Fibroblast of skin of left biceps (primary cell): ENCODE data around the gene TMEM88.
A peak's percentile ranks its signal among the peaks of the same experiment; 100 is the strongest.

Experiments
- DNase-seq, 2 experiments: peaks; one replicate each; pipeline ENCODE4 v3.0.0-alpha.2; 2013; ENCODE audit warnings: low read depth in 2 of 2

TMEM88 gene

DNA sequence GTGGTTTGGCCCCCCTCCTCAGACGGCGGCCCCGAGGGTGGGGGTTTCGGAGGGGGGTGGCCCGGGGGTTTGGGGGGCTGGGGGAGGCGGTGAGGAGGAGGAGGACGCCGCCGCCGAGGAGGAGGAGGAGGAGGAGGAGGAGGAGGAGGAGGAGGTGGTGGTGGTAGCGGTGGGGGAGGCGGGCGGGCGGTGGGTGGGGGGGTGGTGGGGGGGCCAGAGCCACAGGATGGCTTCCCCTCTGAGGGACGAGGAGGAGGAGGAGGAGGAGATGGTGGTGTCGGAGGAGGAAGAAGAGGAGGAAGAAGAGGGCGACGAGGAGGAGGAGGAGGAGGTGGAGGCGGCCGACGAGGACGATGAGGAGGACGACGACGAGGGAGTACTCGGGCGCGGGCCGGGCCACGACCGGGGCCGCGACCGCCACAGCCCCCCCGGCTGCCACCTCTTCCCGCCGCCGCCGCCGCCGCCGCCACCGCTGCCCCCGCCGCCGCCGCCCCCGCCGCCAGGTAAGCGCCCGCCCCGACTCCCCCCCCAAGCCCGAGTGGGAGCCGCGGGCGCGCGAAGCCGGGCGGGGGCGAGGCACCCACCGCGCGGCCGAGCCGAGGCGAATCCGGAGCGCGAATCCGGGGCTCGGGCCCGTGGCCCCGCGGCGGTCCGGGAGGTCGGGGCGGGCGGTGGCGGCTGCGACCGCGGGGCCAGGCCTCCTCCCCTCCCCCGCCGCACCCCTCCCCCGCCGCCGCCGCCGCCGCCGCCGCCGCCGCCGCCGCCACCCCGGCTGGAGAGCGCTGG, 29.9 kb downstream of the TMEM88 start:
- no peak for DNase-seq

DNA sequence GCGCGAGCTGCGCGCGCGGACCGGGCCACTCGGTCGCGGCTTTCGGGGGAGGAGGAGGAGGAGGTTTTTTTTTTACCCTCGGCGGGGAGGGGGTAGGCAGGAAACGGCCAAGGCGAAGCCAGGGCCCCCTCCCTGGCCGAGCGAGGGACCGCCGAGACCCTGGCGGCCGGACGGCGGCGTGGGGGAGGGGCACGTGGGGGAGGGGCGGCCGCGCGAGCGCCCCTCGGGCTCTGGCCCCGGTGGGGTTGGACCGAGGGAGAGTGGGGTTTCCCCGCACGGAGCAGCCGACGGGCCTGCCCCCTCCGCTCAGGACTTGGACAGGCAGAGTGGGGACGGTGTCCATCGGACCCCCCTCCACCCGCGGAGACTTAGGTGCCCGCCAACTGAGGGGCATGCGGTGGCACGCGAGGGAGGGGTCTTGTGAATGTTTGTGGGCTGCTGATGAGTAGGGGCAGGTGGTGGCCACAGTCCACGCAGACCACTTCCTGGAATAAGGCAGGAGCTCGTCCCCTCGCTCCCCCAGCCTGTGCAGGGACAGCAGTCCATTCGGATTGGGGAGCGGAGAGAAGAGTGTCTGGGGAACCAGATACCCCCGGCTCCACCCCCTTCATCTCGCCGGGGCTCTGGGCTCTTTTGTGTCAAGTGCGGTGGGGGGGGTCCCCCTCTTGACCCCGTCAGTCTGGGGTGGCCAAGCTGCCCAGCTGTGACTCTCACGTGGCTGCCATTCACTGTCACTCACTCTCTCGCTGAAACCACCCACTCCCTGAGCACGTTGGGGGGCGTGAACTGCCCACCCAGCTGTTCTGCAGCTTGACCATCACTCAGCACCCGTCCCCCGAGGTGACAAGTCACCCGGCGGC, 30.7 kb downstream of the TMEM88 start:
- no peak for DNase-seq

DNA sequence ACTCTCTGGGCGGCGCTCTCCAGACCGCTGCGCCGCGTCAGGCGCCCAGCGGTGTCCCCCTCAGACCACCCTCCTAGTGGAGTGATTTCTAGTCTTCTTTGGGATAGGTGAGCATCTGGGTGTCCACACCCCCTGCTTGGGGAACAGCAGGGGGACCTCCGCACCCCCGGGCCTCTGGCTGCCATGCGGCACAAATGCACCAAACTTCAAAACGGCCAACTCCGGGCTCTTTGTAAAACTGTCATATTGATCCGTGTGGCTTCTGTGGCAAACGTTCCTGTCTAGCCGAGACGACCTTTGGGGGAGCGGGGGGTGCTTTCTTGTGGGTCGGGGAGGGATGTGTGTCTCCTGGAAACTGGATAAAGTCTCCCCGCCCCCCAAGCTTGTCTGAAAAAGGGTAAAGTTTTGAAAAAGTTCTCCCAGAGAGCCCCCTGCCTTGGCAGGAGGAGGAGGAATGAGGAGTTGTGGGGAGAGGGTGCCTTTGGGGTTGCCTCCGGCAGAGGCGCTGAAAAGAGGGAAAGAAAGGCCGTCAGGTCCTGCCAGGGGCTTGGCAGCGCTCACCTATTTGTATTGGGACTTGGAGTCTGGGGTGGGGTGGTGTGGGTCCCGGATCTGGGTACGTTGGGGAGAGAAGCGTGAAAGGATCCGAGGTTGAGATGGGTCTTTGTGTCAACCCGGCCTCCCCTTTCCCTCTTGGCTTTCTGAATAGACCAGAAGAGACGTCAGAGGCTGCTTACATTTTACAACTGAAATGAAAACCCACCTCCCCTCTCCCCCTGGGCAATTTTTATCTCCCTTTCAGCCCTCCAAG, 31.6 kb downstream of the TMEM88 start:
- no peak for DNase-seq

DNA sequence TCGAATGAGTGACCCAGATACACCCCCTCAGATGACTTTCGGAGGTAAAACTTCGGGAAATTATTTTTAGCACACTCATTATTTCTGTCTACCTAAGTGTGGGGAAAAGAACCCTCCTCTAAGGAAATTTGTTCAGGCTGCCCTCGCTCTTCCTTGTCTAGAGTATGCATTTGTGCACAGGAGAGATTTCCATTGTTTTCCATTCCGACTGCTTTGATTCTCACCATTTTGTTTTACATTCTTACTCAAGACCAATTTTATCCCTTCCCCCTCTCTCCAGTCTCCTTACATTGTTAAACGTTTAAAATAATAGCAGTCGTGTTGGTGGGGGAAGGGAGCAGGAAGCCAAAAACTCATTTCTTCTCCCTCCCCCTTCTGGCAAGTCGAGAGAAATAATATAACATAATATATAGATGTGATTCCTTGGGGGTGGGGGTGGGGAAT, 32.2 kb downstream of the TMEM88 start:
- DNase-seq: no peak

DNA sequence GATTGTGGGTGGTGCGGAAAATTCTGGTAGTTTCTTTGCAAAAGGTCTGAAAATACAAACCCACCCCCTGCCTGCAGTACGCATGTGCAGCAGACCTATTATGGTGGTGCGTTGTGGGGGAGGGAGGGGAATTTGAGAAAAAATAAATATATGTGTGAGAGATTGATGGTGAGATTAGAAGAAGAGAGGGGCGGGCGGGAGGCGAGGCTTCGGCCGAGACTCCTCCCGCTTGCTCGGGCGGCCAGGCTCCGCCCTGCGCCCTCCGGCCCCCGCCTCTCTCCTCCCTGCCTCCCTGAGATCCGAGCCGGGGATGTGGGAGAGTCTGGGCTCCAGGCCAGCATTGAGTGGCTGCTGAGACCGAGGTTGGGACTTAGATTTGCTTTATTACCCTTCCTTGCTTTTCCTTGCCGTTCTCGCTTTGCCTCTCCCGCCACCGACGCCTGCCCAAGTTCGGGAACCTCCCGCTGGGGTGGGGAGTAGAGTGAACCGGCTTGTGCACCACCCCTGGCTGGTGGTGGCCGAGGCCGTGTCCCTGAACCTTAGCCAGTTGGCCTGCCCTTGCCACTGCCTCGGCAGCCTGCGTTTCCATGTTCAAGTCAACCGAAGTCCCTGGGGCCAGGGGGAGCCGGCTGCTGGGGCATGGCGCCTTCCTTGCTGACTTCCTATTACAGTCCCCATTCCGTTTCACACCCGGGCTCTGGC, 32.8 kb downstream of the TMEM88 start:
- DNase-seq: peak; percentile 99

DNA sequence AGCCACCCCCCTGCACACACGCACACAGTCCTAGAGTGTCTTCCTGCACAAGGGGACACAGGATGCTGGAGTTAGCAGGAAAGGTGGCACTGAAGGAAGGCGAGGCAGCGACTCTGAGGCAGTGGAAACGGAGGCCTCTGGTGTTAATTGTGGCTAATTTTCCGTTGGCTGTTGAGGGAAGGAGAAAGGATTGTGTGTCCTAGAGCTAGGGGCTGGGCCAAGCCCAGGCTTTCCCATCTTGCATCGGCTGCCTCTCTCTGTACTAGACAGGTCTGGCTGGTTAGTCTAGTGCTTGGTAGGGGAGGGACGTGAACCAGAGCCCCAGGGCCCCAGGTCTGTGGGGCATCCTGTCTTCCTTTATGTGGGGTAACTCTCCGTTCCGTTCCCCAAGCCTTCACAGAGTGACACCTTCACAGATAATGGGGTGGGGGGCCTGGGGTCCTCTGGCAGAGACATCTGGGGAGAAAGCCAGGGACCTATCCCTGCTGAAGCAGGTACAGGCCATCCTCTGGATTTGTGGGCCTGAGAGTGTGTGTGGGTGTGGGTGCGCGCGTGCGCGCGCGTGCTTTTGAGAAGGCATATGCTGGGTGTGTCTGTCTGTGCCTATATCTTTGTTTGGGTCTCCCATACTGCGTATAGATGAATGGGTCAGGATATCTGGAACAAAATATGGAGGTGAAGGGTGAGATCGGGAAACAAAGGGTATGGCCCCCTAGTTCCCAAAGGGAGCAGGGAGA, 33.5 kb downstream of the TMEM88 start, which contains the start of gene CHD3:
CHD3 (plus strand) TSS at position 606 of the 737 bp plus-strand sequence. CDS start 212 bp downstream, outside the sequence.
- no peak for DNase-seq

DNA sequence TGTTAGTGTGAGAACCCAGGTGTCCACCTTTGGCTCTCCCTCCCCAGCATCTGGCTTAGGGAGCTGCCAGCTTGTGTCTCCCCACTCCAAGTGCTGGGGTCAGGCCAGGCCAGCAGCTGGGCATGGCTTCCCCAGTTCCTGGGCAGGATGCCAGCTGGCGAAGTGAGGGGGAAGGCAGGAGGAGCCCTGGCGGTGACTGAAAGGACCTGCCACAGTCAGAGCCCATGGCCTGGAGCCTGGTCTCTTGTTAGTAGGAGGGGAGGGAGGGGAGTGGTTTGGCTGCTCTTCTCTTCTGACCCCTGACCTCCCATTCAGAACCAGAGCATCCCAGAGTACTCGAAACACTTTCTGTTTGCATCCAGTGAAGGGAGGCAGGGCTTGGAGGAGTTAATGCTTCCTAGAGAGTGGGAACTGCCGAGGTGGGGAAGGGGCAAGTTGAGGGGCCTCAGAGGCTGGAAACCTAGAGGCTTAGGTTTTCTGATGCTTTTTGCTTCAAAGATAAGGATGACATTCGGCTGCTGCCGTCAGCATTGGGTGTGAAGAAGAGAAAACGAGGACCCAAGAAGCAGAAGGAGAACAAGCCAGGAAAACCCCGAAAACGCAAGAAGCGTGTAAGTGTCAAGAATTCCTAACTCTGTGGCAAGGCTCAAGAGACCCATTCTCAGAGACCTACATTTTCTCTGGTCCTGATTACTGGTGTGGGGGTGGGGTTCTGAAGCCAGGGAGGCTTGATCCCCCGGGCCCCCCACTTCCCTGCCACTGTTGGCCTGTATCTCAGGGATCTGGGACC, 34.5 kb downstream of the TMEM88 start:
- peak in 1 of 2 experiments; percentile 55 for DNase-seq

DNA sequence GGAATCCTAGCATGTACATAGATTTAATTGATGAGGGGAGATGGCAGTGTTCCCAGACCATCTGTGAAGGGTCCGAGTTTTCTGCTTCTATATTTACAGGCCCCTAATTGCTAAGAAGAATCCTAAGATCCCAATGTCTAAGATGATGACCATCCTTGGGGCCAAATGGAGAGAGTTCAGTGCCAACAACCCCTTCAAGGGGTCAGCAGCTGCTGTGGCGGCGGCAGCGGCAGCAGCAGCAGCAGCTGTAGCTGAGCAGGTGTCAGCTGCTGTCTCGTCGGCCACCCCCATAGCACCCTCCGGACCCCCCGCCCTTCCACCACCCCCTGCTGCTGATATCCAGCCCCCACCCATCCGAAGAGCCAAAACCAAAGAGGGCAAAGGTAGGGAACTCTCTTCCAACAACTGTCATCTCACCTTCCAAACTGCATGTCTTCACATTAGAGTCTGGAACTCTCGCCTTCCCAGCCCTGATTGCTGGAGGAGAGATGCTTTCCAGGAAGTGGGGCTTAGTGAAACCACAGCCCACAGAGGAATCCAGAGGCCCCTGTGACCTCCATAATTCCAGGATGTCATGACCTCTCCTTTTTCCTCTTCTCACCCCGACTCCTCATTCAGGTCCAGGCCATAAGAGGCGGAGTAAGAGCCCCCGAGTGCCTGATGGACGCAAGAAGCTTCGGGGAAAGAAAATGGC, 38.5 kb downstream of the TMEM88 start:
- DNase-seq: no peak

DNA sequence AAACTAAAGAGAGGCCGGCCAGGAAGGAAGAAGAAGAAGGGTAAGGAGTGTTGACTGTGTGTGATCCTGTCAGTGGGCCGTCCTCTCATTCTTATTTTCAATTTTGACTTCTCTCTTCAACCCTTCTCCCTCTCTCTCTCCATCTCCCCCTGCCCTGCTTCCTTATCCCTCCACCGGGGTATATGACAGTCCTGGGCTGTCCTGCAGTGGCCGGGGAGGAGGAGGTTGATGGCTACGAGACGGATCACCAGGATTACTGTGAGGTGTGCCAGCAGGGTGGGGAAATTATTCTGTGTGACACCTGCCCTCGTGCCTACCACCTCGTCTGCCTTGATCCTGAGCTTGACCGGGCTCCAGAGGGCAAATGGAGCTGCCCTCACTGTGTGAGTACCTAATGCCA, 39.4 kb downstream of the TMEM88 start:
- DNase-seq: no peak

DNA sequence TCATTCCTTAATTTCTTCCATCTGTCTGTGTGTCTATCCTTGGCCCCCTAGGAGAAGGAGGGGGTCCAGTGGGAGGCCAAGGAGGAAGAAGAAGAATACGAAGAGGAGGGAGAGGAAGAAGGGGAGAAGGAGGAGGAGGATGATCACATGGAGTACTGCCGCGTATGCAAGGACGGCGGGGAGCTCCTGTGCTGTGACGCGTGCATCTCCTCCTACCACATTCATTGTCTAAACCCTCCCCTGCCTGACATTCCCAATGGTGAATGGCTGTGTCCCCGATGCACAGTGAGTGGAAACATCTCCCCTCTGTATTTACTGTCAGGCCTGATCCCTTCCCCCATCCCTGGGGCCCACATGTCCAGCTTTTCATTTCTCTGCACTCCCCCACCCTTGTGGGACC, 40.0 kb downstream of the TMEM88 start:
- no peak for DNase-seq

DNA sequence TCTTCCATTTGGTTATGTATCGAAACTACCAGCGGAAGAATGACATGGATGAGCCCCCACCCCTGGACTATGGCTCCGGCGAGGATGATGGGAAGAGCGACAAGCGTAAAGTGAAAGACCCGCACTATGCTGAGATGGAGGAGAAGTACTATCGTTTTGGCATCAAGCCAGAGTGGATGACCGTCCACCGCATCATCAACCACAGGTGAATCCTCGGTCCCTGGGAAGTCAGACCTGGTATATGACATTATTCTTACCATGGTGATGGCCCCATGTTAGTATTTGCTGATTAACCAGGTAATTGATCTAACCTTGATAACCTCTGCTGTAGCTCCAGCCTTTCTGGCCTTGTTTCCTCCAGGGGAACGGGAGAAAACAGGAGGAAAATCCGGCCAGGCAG, 42.2 kb downstream of the TMEM88 start:
- DNase-seq: no peak

DNA sequence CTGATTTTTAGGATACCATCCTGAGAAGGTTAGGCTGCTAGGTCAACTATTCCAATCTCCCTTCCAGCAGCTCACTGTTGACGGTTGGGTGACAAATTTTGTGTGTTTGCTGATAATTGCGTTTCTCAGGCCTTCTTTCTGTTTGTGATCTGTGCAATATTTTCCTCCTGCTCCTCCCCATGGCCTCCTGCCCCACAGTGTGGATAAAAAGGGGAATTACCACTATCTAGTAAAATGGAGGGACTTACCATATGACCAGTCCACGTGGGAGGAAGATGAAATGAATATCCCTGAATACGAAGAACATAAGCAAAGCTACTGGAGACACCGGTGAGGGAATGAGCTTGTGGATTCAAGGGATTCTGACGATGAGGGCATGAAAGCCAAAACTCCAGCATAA, 42.9 kb downstream of the TMEM88 start:
- no peak for DNase-seq

DNA sequence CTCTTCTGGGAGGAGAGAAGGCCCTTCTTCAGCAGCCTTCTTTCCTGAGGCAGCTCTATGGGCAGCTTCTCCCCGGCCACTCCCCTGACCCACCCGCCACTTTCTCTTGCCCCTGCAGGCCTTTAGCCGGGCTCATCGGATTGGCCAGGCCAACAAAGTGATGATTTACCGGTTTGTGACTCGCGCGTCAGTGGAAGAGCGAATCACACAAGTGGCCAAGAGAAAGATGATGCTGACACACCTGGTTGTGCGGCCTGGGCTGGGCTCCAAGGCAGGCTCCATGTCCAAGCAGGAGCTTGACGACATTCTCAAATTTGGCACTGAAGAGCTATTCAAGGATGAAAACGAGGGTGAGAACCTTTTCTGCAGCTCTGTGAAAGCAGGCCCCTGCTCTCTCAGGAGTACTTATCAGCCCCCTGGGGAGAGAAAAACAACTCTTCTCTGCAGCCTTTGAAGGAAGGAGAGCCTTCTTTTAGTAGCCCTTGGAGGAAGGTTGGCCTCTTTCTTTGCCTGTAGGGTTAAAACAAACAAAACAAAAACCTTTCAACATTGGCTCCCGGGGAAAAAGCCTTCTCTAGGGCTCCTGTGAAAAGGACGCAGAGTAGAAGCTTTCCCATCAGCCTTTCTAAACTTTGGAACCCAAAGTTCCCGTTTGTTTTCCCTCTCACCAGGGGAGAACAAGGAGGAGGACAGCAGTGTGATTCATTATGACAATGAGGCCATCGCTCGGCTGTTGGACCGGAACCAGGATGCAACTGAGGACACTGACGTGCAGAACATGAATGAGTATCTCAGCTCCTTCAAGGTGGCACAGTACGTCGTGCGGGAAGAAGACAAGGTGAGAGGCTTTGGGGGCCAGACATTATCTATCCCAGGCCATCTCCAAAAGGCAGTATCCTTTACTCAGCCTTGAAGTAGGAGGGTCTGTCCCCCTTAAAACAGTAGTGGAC, 48.6 kb downstream of the TMEM88 start:
- no peak for DNase-seq
